Loucy (cell line): ENCODE results near the gene FAM50A.

Source experiments
- H2AFZ ChIP-seq: fragments of 200-600 bp; sonication (generic); 2 replicates; pipeline ENCODE4 v1.6.0; 2016; ENCODE audit warnings: antibody characterized with exemption, mild to moderate bottlenecking, low read length, moderate library complexity
- H3F3A ChIP-seq: fragments of 200-600 bp; 2 replicates; pipeline ENCODE4 v1.6.0; 2016; ENCODE audit warnings: antibody characterized with exemption, low read depth, mild to moderate bottlenecking
- H3K27me3 ChIP-seq: fragments of 200-600 bp; sonication (generic); 2 replicates; pipeline ENCODE4 v1.6.1; 2014; ENCODE audit warnings: low read length, mild to moderate bottlenecking; ENCODE audit not compliant: insufficient read depth, poor library complexity, severe bottlenecking
- H3K36me3 ChIP-seq: fragments of 200-600 bp; sonication (generic); 2 replicates; pipeline ENCODE4 v1.6.1; 2016; ENCODE audit warnings: low read length; ENCODE audit not compliant: insufficient read depth
- H3K4me1 ChIP-seq: fragments of 200-600 bp; sonication (generic); 2 replicates; pipeline ENCODE4 v1.5.1; 2014; ENCODE audit warnings: low read length, mild to moderate bottlenecking; ENCODE audit not compliant: insufficient read depth, poor library complexity, severe bottlenecking
- H3K4me2 ChIP-seq: fragments of 200-600 bp; sonication (generic); 2 replicates; pipeline ENCODE4 v1.6.0; 2014; ENCODE audit warnings: antibody characterized with exemption, low read length, low read depth, mild to moderate bottlenecking; ENCODE audit not compliant: poor library complexity, severe bottlenecking
- H3K4me3 ChIP-seq: fragments of 200-600 bp; sonication (generic); 2 replicates; pipeline ENCODE4 v1.5.1; 2014; ENCODE audit warnings: low read length, mild to moderate bottlenecking, mixed read lengths; ENCODE audit not compliant: poor library complexity, severe bottlenecking
- H3K79me2 ChIP-seq: fragments of 200-600 bp; sonication (generic); 2 replicates; pipeline ENCODE4 v1.6.1; 2014; ENCODE audit warnings: low read length; ENCODE audit not compliant: insufficient read depth
- H3K9ac ChIP-seq: fragments of 200-600 bp; sonication (generic); 2 replicates; pipeline ENCODE4 v1.6.0; 2014; ENCODE audit warnings: mild to moderate bottlenecking, low read depth, low read length, moderate library complexity; ENCODE audit not compliant: poor library complexity, severe bottlenecking
- H3K9me2 ChIP-seq: fragments of 200-600 bp; sonication (generic); replicated peaks from 2 replicates; pipeline ENCODE4 v1.6.1; 2016; ENCODE audit warnings: low read depth, low read length, mixed read lengths
- H3K9me3 ChIP-seq: fragments of 200-600 bp; sonication (generic); 2 replicates; pipeline ENCODE4 v1.6.1; 2014; ENCODE audit warnings: mild to moderate bottlenecking, antibody characterized with exemption, low read length, low read depth; ENCODE audit not compliant: insufficient read depth
- H4K20me1 ChIP-seq: fragments of 200-600 bp; sonication (generic); 2 replicates; pipeline ENCODE4 v1.6.0; 2014; ENCODE audit warnings: antibody characterized with exemption, low read length, mild to moderate bottlenecking; ENCODE audit not compliant: insufficient read depth, poor library complexity, severe bottlenecking
- CTCF ChIP-seq: fragments of 200-600 bp; sonication (generic); conservative IDR thresholded peaks from 2 replicates; pipeline ENCODE4 v1.5.1; 2014; ENCODE audit warnings: mild to moderate bottlenecking, antibody characterized with exemption, low read length
- EZH2phosphoT487 ChIP-seq: fragments of 200-600 bp; IDR thresholded peaks from 2 replicates; pipeline ENCODE4 v1.6.1; 2018; ENCODE audit warnings: antibody characterized with exemption, mild to moderate bottlenecking, moderate library complexity, borderline replicate concordance

FAM50A gene

GRCh38 chrX:154444755-154445246 is 860 bp downstream of the FAM50A start:
- H4K20me1 ChIP-seq, result no peaks in the 10 kb centered on the region
- H3K9me2 ChIP-seq, result no peaks in the 10 kb centered on the region

GRCh38 chrX:154445776-154446175 is 1.8 kb downstream of the FAM50A start:
- H3K79me2 ChIP-seq, result peaks cover 10% of the 10 kb centered on the region; the same call in 1 of the 2 replicates
- no peaks in the 10 kb centered on the region for H3K9me2 ChIP-seq
- H3K4me3 ChIP-seq, result no peak overlapping the region
- no peak overlapping the region for H3K4me2 ChIP-seq
- no peaks in the 10 kb centered on the region; the same call in 1 of the 2 replicates for H3K36me3 ChIP-seq
- no peaks in the 10 kb centered on the region for H3K27me3 ChIP-seq
- no peaks in the 10 kb centered on the region for H3K4me1 ChIP-seq
- H3K9me3 ChIP-seq, result no peaks in the 10 kb centered on the region
- no peak overlapping the region for H2AFZ ChIP-seq
- no peaks in the 10 kb centered on the region for H3F3A ChIP-seq
- TF ChIP-seq EZH2phosphoT487, result no peak
- TF ChIP-seq CTCF, result no peak
- H4K20me1 ChIP-seq, result no peaks in the 10 kb centered on the region
- no peak overlapping the region for H3K9ac ChIP-seq

More at GRCh38 chrX:154444755-154445246, 860 bp downstream of the FAM50A start:
- H3F3A ChIP-seq, result no peaks in the 10 kb centered on the region
- H3K9me3 ChIP-seq, result no peaks in the 10 kb centered on the region
- peaks cover 20% of the 10 kb centered on the region; the same call in 1 of the 2 replicates for H3K79me2 ChIP-seq
- H3K27me3 ChIP-seq, result no peaks in the 10 kb centered on the region
- no peaks in the 10 kb centered on the region for H3K4me1 ChIP-seq
- H3K4me3 ChIP-seq, result peak overlapping the region; percentile 77
- H3K4me2 ChIP-seq, result peak overlapping the region; percentile 71
- no peak overlapping the region for H2AFZ ChIP-seq
- no peak for TF ChIP-seq CTCF
- TF ChIP-seq EZH2phosphoT487, result no peak
- H3K36me3 ChIP-seq, result no peaks in the 10 kb centered on the region; the same call in 1 of the 2 replicates
- peak overlapping the region; percentile 75 for H3K9ac ChIP-seq

- no peaks in the 10 kb centered on the region for H3K27me3 ChIP-seq
- no peaks in the 10 kb centered on the region for H3K4me1 ChIP-seq
- H3K9ac ChIP-seq, result no peak overlapping the region
- no peaks in the 10 kb centered on the region for H3K9me2 ChIP-seq
- no peak overlapping the region for H3K4me2 ChIP-seq
- no peak overlapping the region for H2AFZ ChIP-seq
- H3K4me3 ChIP-seq, result no peak overlapping the region
- no peaks in the 10 kb centered on the region for H4K20me1 ChIP-seq
- no peaks in the 10 kb centered on the region for H3K9me3 ChIP-seq
- no peaks in the 10 kb centered on the region; the same call in 1 of the 2 replicates for H3K36me3 ChIP-seq
- peaks cover 9% of the 10 kb centered on the region; the same call in 1 of the 2 replicates for H3K79me2 ChIP-seq
- TF ChIP-seq EZH2phosphoT487, result no peak
- TF ChIP-seq CTCF, result no peak
- H3F3A ChIP-seq, result no peaks in the 10 kb centered on the region
Observed at GRCh38 chrX:154446430-154446829, 2.5 kb downstream of the FAM50A start.
